Neural cell (in vitro differentiated cells): ENCODE data around the gene YPEL4.

Experiments
- EP300 ChIP-seq: fragments of 450-650 bp; conservative IDR thresholded peaks from 2 replicates; pipeline ENCODE4 v1.6.1; 2014; ENCODE audit warnings: antibody characterized with exemption, mild to moderate bottlenecking, moderate library complexity; ENCODE audit not compliant: poor library complexity, severe bottlenecking
- EZH2 ChIP-seq: fragments of 200-600, 300-800 bp; shearing (Covaris generic), sonication (generic); IDR thresholded peaks from 2 replicates; pipeline ENCODE4 v1.6.1; 2014; ENCODE audit warnings: antibody characterized with exemption, low read length, borderline replicate concordance, mild to moderate bottlenecking; ENCODE audit not compliant: insufficient read depth, poor library complexity, severe bottlenecking
- RAD21 ChIP-seq: fragments of 450-650 bp; conservative IDR thresholded peaks from 2 replicates; pipeline ENCODE4 v1.6.1; 2014; ENCODE audit warnings: antibody characterized with exemption, mild to moderate bottlenecking, moderate library complexity
- SMC3 ChIP-seq: fragments of 450-650 bp; conservative IDR thresholded peaks from 2 replicates; pipeline ENCODE4 v1.6.1; 2014; ENCODE audit warnings: antibody characterized with exemption, mild to moderate bottlenecking, moderate library complexity; ENCODE audit not compliant: poor library complexity
- TAF1 ChIP-seq: IDR thresholded peaks from 2 replicates; pipeline ENCODE4 v1.6.1; 2012; ENCODE audit warnings: low read depth
- TF ChIP-seq, protein P1 (sequence below): fragments of 450-650 bp; IDR thresholded peaks from 2 replicates; pipeline ENCODE4 v1.5.1; 2014; ENCODE audit warnings: antibody characterized with exemption, mild to moderate bottlenecking, moderate library complexity; ENCODE audit not compliant: poor library complexity, severe bottlenecking
- TF ChIP-seq, protein P2 (sequence below): IDR thresholded peaks from 2 replicates; pipeline ENCODE4 v1.6.1; 2012; ENCODE audit warnings: borderline replicate concordance

DNA sequence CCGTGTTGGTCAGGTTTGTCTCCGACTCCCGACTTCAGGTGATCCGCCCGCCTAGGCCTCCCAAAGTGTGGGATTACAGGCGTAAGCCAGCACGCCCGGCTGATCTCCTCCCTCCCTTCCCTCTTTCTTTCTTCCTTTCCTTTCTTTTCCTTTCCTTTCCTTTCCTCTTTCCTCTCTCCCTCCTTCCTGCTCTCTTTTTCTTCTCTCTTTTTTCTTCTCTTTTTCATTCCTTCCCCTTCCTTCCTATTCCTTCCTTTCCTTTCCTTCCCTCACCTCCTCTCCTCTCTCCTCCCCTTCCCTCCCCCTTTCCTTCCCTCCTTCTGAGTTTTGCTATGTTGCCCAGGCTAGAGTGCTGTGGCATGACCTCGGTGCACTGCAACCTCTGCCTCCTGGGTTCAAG, 14.3 kb upstream of the YPEL4 start:
- TF ChIP-seq, protein P1, sequence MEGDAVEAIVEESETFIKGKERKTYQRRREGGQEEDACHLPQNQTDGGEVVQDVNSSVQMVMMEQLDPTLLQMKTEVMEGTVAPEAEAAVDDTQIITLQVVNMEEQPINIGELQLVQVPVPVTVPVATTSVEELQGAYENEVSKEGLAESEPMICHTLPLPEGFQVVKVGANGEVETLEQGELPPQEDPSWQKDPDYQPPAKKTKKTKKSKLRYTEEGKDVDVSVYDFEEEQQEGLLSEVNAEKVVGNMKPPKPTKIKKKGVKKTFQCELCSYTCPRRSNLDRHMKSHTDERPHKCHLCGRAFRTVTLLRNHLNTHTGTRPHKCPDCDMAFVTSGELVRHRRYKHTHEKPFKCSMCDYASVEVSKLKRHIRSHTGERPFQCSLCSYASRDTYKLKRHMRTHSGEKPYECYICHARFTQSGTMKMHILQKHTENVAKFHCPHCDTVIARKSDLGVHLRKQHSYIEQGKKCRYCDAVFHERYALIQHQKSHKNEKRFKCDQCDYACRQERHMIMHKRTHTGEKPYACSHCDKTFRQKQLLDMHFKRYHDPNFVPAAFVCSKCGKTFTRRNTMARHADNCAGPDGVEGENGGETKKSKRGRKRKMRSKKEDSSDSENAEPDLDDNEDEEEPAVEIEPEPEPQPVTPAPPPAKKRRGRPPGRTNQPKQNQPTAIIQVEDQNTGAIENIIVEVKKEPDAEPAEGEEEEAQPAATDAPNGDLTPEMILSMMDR: no peak
- TF ChIP-seq RAD21 (no peak), TAF1 (no peak), EZH2 (no peak), EP300 (no peak), SMC3 (no peak)
- TF ChIP-seq, protein P2, sequence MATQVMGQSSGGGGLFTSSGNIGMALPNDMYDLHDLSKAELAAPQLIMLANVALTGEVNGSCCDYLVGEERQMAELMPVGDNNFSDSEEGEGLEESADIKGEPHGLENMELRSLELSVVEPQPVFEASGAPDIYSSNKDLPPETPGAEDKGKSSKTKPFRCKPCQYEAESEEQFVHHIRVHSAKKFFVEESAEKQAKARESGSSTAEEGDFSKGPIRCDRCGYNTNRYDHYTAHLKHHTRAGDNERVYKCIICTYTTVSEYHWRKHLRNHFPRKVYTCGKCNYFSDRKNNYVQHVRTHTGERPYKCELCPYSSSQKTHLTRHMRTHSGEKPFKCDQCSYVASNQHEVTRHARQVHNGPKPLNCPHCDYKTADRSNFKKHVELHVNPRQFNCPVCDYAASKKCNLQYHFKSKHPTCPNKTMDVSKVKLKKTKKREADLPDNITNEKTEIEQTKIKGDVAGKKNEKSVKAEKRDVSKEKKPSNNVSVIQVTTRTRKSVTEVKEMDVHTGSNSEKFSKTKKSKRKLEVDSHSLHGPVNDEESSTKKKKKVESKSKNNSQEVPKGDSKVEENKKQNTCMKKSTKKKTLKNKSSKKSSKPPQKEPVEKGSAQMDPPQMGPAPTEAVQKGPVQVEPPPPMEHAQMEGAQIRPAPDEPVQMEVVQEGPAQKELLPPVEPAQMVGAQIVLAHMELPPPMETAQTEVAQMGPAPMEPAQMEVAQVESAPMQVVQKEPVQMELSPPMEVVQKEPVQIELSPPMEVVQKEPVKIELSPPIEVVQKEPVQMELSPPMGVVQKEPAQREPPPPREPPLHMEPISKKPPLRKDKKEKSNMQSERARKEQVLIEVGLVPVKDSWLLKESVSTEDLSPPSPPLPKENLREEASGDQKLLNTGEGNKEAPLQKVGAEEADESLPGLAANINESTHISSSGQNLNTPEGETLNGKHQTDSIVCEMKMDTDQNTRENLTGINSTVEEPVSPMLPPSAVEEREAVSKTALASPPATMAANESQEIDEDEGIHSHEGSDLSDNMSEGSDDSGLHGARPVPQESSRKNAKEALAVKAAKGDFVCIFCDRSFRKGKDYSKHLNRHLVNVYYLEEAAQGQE: no peak
